AG08396 (cell line): ENCODE measurements around the gene BPIFB2.
"Not testable (repeated sequence)": the region's sequence is repeated elsewhere in the genome, so short reads cannot be mapped to it uniquely, and the experiment has no call there.

Source experiments
- DNase-seq: peaks from one replicate; pipeline ENCODE4 v3.0.0; 2012; ENCODE audit warnings: low spot score, mixed read lengths

Gene BPIFB2

GRCh38 chr20:32970115-32970972 lies 37.2 kb upstream of the BPIFB2 start:
- DNase-seq = no peak

DNA sequence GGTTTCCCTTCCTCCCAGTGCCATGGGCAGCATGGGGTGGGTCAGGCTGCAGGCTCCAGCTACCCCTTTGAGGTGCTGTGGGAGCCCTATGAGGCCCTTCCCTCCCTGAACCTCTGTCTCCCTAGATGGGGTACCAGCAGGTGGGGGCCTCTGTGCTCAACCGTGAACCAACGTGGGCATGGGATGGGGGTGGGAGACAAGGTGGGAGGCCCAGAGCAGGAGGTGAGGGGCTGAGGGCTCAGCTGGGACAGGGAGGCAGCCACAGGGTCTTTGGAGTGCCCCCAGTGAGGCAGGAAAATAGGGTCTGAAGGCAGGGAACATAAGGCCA lies 36.6 kb upstream of the BPIFB2 start:
- no peak for DNase-seq

- no peak for DNase-seq
Measured at GRCh38 chr20:32971703-32972161, 35.8 kb upstream of the BPIFB2 start.

DNA sequence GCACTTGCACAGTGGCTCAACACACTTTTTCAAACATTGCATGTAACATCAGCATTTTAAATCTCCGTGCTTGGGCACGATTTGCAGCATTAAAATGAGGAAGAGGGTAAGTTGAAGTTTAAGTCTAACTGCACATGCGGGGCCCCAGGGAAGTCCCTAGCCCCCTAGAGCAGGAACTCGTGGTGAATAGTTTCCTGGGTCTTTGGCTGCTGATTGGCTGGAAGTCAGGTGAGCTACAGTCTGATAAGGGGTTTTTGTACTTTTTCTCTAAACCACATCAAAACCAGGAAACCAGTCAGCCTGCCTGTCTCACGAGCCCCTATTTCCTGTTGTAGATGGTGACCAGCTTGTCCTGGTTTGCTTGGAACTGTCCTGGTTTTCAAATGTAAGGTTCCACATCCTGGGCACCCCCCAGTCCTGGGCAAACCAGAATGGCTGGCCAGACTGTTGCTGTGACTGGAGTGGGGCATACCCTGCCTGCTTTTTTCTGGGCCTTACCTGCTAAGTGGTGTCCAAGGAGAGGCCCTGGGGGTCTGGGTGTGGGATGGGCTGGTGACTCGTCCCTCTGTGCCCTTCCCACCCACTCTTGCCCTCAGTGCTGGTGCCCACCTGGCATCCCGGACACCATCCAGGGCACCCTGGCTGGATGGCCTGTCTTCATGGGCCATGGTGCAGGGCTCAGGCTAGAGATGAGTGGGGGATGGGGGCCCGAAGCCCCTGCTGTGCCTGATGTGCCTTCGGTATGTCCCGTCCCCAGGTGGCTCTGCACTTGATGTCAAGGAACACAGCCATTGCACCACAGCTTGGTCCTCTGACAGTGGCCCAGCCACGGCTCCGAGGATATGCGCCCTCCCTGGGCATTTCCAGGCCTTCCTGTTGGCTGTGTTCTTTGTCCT lies 35.1 kb upstream of the BPIFB2 start:
- DNase-seq = no peak

GRCh38 chr20:32973077-32973717 lies 34.3 kb upstream of the BPIFB2 start:
- DNase-seq = no peak

DNA sequence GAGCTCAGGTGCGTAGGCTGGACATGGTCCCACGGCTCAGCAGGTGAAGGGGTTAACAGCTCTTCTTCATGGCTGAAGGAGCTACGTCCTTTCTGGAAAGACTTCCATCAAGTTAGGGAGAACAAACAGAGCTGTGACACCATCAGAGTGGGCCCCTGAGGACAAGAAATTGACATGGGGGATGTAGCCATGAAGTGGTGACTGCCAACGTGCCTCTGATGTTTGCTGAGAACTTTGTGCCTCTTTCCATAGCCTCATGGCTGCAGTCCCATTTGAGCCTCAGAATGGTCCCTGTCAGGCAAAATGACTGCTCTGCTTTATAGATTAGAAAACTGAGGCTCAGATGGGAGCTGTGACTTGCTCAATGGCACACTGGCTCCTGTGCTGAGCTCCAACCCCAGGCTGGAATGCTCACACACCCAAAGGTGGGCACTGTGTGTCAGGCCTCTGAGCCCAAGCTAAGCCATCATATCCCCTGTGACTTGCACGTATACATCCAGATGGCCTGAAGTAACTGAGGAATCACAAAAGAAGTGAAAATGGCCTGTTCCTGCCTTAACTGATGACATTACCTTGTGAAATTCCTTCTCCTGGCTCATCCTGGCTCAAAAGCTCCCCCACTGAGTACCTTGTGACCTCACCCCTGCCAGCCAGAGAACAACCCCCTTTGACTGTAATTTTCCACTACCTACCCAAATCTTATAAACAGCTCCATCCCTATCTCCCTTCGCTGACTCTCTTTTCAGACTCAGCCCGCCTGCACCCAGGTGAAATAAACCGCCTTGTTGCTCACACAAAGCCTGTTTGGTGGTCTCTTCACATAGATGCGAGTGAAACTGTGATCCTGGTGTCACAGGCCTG lies 33.1 kb upstream of the BPIFB2 start:
- DNase-seq = not testable (repeated sequence)

DNA sequence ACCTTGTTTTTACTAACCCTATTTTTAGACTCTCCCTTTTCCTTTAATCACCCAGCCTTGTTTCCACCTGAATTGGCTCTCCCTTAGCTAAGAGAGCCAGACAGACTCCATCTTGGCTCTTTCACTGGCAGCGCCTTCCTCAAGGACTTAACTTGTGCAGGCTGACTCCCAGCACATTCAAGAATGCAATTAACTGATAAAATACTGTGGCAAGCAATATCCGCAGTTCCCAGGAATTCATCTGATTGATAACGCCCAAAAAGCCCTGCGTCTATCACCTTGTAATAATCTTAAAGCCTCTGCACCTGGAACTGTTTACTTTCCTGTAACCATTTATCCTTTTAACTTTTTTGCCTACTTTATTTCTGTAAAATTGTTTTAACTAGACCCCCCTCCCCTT lies 32.4 kb upstream of the BPIFB2 start:
- DNase-seq = not testable (repeated sequence)

DNA sequence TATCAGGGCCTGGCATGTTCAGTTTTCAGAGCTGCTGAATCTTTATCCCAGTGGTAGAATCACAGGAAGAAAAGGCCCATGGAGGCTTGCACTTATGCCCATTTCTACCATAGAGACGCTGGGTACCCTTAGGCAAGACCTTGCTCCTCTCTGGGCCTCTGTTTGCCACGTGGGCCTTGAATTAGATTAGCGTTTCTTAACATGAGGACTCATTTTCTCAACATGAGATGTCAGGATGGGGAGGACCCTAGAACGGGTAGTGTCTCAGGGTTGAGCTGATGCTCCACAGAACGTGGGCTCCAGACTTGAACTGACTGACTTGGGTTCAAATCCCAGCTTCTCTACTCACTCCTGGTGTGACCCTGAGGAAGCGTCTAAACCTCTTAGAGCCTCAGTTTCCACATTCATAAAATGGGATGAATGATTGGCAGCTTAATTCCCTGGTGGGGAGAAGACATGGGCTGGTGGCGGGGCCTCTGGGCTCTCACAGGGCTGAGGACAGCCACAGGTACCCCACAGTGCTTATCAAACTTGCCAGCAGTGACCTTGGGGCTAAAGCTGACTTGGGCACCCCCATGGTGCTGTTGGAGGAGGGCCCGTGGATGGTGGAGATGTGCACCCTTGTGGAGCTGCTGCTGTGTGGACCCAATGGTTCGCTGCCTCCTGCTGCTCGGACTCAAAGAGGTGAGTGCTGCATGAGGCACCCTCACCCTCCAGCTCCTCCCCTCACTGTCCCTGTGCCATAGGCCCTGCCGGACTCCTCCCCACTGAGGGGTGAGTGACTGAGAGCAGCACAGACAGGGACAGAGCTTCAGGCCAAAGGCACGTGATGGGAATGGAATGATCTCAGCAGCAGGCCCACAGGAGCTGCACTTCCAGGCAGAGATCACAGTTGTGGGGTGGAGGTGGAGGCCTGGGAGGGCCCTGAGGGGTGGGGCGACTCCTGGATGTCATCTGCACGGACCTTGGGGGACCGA lies 31.5 kb upstream of the BPIFB2 start:
- no peak for DNase-seq

DNA sequence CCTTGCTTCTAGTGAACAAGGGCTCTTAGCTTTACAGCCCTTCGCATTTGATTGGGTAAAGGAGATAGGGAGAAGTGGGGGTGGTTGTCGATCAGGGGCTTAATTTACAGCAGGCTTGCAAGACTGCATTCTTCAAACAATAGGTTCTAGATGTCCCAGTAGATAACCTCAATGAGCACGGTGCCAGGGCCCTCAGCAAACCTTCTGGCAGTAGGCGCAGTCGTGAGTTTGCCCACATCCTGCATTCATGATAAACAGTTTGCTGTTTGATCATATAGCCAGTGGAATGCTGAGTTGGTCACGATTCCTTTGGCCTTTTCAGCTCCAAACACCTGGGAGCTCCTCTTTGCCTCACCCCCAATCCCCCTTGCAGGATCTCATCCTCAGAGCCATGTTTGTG lies 30.8 kb upstream of the BPIFB2 start:
- DNase-seq = no peak

DNA sequence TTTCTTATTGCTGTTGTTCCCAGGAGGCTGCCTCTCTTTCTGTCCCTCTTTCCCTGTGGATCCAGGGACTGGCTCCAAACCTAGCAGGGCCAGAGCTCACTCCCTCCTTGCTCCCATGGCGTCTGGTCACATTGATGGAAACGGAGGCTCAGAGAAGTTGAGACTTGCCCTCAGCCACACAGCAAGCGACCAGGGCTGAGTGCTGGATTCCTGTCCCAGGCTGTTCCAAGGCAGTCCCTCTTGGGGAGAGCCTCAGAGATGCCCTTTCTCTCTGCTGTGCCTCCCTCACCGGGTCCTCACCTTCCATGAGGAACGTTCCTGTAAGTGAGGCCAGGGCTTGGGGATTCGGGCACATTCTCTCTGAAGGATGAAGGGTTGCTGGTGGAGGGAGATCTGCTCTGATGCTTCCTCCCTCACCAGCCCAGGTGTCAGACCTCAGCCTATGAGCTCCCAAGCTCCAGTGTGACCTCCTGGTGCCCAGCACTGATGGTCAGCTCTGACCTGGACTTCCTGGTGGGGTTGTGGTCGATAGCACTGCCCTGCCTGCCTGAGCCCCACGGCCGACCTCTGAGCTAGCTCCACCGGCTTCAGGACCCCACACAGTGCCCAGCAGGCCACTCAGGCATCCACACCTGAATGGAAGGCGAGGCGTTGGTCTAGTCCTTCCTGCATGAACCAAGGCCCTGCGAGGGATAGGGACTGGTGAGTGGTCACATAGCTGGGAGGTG lies 30.1 kb upstream of the BPIFB2 start:
- DNase-seq = no peak

DNA sequence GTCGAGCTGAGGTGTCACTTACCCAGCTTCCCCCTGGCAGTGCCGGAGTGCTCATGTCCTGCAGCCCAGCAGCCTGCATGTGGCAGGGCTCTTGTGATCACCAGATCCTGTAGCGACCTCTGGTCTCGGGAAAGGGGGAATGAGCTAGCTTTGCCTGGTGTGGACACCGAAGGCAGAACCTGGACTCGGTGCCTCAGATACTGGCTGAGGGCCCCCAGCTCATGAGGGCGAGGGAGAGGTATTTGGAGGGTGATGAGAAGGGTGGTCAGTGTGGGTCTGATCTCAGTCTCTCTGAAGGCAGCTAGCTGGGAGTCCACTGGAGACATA lies 29.5 kb upstream of the BPIFB2 start:
- no peak for DNase-seq

- DNase-seq = no peak
Measured at GRCh38 chr20:32979201-32979998, 28.1 kb upstream of the BPIFB2 start.

DNA sequence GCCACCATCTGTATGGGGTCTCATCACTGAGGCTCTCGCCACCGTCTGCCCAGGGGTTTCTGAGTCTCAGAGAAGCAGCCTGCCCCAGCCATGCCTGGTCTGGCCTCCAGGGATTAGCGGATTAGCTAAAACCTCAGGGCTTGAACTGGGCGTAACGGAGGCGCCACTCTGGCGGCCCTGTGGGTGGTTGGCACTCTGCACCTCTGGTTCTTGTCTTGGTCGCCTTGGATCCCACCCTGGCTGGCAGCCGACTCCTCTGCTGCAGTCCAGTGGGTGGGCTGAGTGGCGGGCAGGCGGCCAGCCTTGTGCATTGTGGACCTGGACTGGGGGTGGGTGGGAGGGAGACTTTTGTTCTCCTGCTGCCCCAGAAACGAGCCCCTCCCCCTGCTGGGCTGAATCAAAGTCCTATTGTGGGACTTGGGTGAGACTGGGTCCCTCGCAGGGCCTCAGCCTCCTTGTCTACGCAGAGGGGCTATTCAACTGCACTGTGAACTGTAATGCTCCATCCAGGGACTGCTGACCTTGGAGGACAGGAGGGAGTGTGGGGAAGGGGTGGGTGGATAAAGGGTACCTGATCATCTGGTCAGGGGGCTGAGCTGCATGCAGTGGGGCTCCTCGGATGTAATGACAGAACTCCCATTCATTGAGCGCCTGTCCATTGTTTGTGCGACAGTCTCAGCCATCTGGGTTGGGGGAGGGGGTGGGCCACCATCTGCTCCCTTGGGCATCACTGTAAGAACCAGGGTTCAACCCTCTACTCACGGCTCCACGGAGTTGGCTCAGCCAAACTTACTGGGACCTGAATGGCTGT lies 27.2 kb upstream of the BPIFB2 start:
- no peak for DNase-seq

GRCh38 chr20:32980990-32981389 lies 26.5 kb upstream of the BPIFB2 start:
- DNase-seq = no peak

DNA sequence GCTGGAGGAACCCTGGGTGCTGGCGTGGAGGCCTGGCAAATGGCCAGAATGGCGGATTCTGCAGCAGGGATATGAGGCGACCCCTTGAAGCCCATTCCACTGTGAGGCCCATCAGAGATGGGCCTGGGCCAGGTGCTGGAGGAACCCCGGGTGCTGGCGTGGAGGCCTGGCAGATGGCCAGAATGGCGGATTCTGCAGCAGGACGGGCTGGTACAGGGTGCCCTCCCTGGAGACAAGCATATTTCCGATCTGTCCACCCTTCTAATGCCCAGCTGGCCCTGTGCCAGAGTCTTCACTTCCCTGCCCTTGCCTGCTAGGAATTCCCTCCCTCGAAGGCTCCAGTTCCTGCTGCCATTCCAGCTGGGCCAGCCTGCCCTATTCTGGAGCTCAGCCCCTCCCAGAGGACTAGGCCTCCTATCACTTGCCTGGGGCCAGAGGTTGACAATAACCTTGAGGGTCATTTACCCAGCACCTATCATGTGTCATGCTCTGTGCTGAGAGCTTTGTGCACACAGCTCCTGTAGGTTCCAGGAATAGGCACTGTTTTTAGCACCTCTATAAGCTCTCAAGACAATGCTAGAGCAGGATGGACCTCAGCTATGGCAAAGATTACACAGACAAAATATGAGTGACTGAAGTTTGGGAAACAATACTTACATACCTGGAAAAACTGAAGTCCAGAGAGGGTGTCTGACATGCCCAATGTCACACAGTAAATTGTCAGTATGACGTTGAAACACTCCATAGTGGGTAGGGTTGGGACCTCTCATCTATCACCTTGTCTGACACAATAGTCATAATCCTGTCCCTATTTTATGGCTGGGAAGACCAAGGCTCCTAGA lies 24.7 kb upstream of the BPIFB2 start:
- no peak for DNase-seq

DNA sequence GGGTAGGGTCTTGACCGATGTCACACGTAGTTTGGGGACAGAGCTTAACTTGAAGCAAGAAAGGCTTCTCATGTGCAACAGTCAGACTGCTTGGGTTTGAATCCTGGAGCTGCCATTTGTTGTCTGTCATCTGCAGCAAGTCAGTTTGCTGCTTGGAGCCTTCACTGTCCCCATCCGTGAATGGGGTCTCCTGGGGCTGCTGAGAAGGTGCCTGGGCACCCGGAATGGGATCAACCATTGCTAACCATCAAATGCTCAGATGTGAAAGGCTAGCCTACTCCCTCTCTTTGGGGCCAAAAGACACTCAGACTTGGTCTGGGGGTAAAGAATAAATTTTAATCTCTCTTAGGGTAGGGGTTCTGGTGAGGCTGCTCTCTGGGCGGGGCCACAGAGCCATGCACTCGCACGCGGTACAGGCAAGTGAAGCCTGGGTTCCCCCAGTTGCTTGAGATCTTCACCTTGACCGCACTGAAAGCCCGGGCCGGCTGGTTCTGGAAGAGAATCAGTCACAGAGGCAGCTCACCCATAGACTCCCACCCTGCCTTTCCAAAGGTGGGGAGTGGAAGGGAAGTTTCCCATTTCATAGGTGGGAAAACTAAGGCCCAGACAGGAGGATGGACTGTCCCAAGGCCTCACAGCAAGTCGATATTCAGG lies 23.9 kb upstream of the BPIFB2 start:
- no peak for DNase-seq

DNA sequence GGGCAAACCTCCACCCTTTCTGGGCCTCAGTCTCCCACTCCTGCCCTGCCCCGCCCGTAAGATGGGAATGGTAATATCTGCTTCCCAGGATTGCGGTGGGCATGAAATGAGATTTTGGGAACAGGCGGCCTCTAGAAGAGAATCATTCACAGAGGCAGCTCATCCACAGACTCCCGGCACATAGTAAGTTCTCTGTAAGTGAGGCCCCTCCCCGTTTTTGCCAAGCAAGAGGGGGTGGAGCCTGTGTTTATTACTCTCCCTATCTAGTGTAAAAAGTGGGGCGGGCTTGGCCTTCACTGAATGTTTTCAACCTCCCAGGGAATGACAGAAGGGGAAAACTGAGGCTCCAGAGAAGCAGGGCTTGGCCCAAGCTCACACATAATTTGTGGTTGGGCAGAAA lies 23.3 kb upstream of the BPIFB2 start:
- no peak for DNase-seq
